ENCODE data around the gene TECPR2. TPM values are rescaled to one million over a fixed set of nuclear protein-coding genes. Genes with fewer than 3 reads are reported as not detected.

The TECPR2 gene
- total RNA-seq, 1 donor from 2014 or later, result 19.9 TPM

- Mint-ChIP-seq H3K27ac (ENCODE audit: unreplicated experiment) (peak overlapping the region; percentile 50), H3K4me3 (ENCODE audit: unreplicated experiment) (no peak overlapping the region), H3K4me1 (ENCODE audit: low read depth, unreplicated experiment) (peaks cover 2% of the 10 kb centered on the region), H3K9me3 (ENCODE audit: unreplicated experiment) (no peaks in the 10 kb centered on the region), H3K27me3 (ENCODE audit: low read depth, unreplicated experiment) (no peaks in the 10 kb centered on the region), H3K36me3 (ENCODE audit: low read depth, unreplicated experiment) (peaks cover 19% of the 10 kb centered on the region)
- H3K27me3 ChIP-seq (ENCODE audit: insufficient read depth, low read length), result no peaks in the 10 kb centered on the region
- FAIRE-seq, result no peak
- H3K79me2 ChIP-seq (ENCODE audit: insufficient read depth, low read length), result no peaks in the 10 kb centered on the region
- no peak overlapping the region for H3K4me2 ChIP-seq (ENCODE audit: low read length)
- H2AFZ ChIP-seq (ENCODE audit: low read depth, low read length), result no peak overlapping the region
- peaks cover 2% of the 10 kb centered on the region for H3K36me3 ChIP-seq (ENCODE audit: insufficient read depth, low read length)
- H3K9me3 ChIP-seq (ENCODE audit: insufficient read depth, low read depth, low read length), result no peaks in the 10 kb centered on the region
- H3K9ac ChIP-seq (ENCODE audit: low read length), result no peak overlapping the region
- H3K4me1 ChIP-seq (ENCODE audit: insufficient read depth, low read length), result no peaks in the 10 kb centered on the region
- no peak overlapping the region for H3K4me3 ChIP-seq (ENCODE audit: insufficient read depth, low read depth, low read length)
- DNase-seq (ENCODE audit: low read depth), result no peak
- no peaks in the 10 kb centered on the region for H4K20me1 ChIP-seq (ENCODE audit: insufficient read depth, low read length)
- TF ChIP-seq CTCF (IDR thresholded peaks at IDR 0.05; ENCODE audit: insufficient read depth, low read depth, low read length), result no peak
- no peak for TF ChIP-seq EZH2 (IDR thresholded peaks at IDR 0.05; ENCODE audit: insufficient read depth, low read length)
- no peak overlapping the region for H3K27ac ChIP-seq (ENCODE audit: low read depth, low read length)
Observed at GRCh38 chr14:102418853-102419240, 56.1 kb downstream of the TECPR2 start.

GRCh38 chr14:102419276-102419675 is 56.5 kb downstream of the TECPR2 start:
- no peaks in the 10 kb centered on the region for H3K27me3 Mint-ChIP-seq (ENCODE audit: low read depth, unreplicated experiment)
- H3K27me3 ChIP-seq (ENCODE audit: insufficient read depth, low read length), result no peaks in the 10 kb centered on the region
- DNase-seq (ENCODE audit: low read depth) (no peak), FAIRE-seq (no peak)
- no peaks in the 10 kb centered on the region for H3K79me2 ChIP-seq (ENCODE audit: insufficient read depth, low read length)
- no peak overlapping the region for H3K27ac ChIP-seq (ENCODE audit: low read depth, low read length)
- H3K4me1 Mint-ChIP-seq (ENCODE audit: low read depth, unreplicated experiment), result peaks cover 2% of the 10 kb centered on the region
- no peak overlapping the region for H3K27ac Mint-ChIP-seq (ENCODE audit: unreplicated experiment)
- no peaks in the 10 kb centered on the region for H4K20me1 ChIP-seq (ENCODE audit: insufficient read depth, low read length)
- no peaks in the 10 kb centered on the region for H3K9me3 ChIP-seq (ENCODE audit: insufficient read depth, low read depth, low read length)
- no peak overlapping the region for H3K9ac ChIP-seq (ENCODE audit: low read length)
- H3K4me3 Mint-ChIP-seq (ENCODE audit: unreplicated experiment), result no peak overlapping the region
- H3K4me2 ChIP-seq (ENCODE audit: low read length), result no peak overlapping the region
- H3K4me3 ChIP-seq (ENCODE audit: insufficient read depth, low read depth, low read length), result no peak overlapping the region
- no peak for TF ChIP-seq EZH2 (IDR thresholded peaks at IDR 0.05; ENCODE audit: insufficient read depth, low read length)
- TF ChIP-seq CTCF (IDR thresholded peaks at IDR 0.05; ENCODE audit: insufficient read depth, low read depth, low read length), result no peak
- H2AFZ ChIP-seq (ENCODE audit: low read depth, low read length), result no peak overlapping the region
- no peaks in the 10 kb centered on the region for H3K9me3 Mint-ChIP-seq (ENCODE audit: unreplicated experiment)
- no peaks in the 10 kb centered on the region for H3K4me1 ChIP-seq (ENCODE audit: insufficient read depth, low read length)
- H3K36me3 Mint-ChIP-seq (ENCODE audit: low read depth, unreplicated experiment), result peaks cover 19% of the 10 kb centered on the region
- peaks cover 2% of the 10 kb centered on the region for H3K36me3 ChIP-seq (ENCODE audit: insufficient read depth, low read length)

GRCh38 chr14:102419716-102420115 is 57.0 kb downstream of the TECPR2 start:
- Mint-ChIP-seq H3K4me1 (ENCODE audit: low read depth, unreplicated experiment) (peaks cover 2% of the 10 kb centered on the region), H3K36me3 (ENCODE audit: low read depth, unreplicated experiment) (peaks cover 20% of the 10 kb centered on the region), H3K4me3 (ENCODE audit: unreplicated experiment) (no peak overlapping the region), H3K27me3 (ENCODE audit: low read depth, unreplicated experiment) (no peaks in the 10 kb centered on the region), H3K27ac (ENCODE audit: unreplicated experiment) (no peak overlapping the region), H3K9me3 (ENCODE audit: unreplicated experiment) (no peaks in the 10 kb centered on the region)
- Histone ChIP-seq H3K79me2 (ENCODE audit: insufficient read depth, low read length) (no peaks in the 10 kb centered on the region), H3K4me2 (ENCODE audit: low read length) (no peak overlapping the region), H3K27ac (ENCODE audit: low read depth, low read length) (no peak overlapping the region), H3K9ac (ENCODE audit: low read length) (no peak overlapping the region), H3K9me3 (ENCODE audit: insufficient read depth, low read depth, low read length) (no peaks in the 10 kb centered on the region), H2AFZ (ENCODE audit: low read depth, low read length) (no peak overlapping the region), H4K20me1 (ENCODE audit: insufficient read depth, low read length) (no peaks in the 10 kb centered on the region), H3K27me3 (ENCODE audit: insufficient read depth, low read length) (no peaks in the 10 kb centered on the region), H3K4me1 (ENCODE audit: insufficient read depth, low read length) (no peaks in the 10 kb centered on the region), H3K4me3 (ENCODE audit: insufficient read depth, low read depth, low read length) (no peak overlapping the region), H3K36me3 (ENCODE audit: insufficient read depth, low read length) (peaks cover 2% of the 10 kb centered on the region)
- DNase-seq (ENCODE audit: low read depth) (no peak), FAIRE-seq (no peak)
- no peak for TF ChIP-seq CTCF (IDR thresholded peaks at IDR 0.05; ENCODE audit: insufficient read depth, low read depth, low read length)
- no peak for TF ChIP-seq EZH2 (IDR thresholded peaks at IDR 0.05; ENCODE audit: insufficient read depth, low read length)

All from astrocyte (in vitro differentiated cells and primary cell).